GM12801 (cell line): ENCODE results near the gene KCNQ1.

ENCODE experiments used
- TF ChIP-seq, protein P1 (sequence below): IDR thresholded peaks from one replicate; pipeline ENCODE4 v1.5.1; 2011; ENCODE audit warnings: control low read depth; ENCODE audit not compliant: insufficient read length; ENCODE audit errors: extremely low read depth

Gene KCNQ1

DNA sequence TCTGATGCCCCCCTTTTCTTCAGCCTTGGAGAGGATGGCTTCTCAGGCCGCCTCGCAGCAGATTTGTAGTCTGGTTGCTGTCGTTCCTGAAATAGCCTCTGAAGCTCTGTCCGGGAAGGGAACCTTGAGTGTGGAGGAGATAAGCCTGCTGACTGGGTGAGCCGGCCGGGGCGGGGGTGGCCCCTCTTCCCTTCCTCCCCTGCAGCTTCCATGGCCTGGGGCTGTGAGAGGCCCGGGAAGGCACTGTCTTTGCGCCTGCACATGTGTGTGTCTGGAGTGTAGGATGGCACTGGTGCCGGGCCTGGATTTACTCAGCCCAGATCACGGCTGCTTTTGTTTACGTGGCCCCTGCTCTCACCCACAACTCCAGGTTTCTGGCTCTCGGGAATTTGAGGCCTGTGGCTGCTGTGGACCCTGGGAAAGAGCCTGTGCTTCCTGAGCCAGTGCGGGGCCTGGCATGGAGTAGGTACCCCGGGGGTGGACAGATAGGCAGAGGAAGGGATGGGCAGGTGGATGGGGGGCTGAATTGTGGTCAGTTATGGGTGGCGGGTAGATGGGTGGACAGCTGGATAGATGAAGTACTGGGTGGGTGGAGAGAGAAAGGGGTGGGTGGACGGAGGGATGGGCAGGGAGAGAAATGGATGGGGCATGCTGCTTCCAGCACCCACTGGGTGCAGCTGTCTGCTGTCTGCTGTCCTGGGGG, 16.6 kb downstream of the KCNQ1 start:
- TF ChIP-seq, protein P1, sequence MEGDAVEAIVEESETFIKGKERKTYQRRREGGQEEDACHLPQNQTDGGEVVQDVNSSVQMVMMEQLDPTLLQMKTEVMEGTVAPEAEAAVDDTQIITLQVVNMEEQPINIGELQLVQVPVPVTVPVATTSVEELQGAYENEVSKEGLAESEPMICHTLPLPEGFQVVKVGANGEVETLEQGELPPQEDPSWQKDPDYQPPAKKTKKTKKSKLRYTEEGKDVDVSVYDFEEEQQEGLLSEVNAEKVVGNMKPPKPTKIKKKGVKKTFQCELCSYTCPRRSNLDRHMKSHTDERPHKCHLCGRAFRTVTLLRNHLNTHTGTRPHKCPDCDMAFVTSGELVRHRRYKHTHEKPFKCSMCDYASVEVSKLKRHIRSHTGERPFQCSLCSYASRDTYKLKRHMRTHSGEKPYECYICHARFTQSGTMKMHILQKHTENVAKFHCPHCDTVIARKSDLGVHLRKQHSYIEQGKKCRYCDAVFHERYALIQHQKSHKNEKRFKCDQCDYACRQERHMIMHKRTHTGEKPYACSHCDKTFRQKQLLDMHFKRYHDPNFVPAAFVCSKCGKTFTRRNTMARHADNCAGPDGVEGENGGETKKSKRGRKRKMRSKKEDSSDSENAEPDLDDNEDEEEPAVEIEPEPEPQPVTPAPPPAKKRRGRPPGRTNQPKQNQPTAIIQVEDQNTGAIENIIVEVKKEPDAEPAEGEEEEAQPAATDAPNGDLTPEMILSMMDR, result no peak

DNA sequence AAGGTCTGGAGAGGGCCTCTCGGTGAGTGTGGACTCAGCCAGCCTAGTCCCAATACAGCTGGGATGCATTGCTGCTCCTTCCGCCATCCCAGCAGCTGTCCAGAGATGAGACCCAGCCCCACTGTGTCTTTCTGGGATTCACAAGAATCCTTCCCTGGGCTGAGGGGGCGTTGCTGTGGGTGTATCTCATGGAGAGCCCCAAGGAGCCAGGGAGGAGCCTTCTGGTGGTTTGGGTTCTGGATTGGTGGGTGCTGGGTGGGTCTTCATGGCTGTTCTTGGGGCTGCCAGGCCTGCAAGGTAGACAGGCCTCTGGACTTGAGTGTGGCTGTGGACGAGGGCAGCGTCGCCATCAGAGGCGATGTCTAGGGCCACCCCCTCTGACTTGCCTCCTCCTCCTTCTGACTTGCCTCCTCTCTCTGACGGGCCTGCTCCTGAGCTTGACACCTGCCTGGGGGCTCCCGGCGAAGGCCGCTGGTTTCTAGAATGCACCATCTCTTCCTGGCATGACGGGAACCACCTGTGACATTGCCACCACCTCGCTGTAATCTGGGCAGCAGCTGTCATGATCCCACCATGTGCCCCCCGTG, 17.2 kb downstream of the KCNQ1 start:
- TF ChIP-seq, protein P1, result no peak

DNA sequence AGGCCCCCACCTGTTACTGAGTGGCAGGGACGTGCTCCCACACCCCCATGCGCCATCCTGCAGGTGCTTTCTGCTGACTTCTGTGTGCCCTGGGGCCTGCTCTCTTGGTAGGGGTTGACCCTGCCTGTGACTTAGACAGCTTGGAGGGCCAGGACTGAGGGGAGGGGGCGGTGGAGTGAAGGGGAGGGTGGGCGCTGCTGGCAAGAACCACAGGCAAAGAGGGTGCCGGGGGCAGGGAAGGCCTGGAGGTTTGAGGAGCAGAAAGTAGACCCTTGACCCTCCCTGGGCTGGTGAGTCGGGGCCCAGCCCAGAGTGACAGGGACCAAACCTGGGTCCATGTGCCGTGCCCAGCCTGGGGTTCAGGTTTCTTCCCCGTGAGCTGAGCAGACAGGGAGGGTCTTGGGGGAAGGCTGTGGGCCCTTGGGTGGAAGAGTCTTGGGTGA, 17.8 kb downstream of the KCNQ1 start:
- TF ChIP-seq, protein P1, result no peak

DNA sequence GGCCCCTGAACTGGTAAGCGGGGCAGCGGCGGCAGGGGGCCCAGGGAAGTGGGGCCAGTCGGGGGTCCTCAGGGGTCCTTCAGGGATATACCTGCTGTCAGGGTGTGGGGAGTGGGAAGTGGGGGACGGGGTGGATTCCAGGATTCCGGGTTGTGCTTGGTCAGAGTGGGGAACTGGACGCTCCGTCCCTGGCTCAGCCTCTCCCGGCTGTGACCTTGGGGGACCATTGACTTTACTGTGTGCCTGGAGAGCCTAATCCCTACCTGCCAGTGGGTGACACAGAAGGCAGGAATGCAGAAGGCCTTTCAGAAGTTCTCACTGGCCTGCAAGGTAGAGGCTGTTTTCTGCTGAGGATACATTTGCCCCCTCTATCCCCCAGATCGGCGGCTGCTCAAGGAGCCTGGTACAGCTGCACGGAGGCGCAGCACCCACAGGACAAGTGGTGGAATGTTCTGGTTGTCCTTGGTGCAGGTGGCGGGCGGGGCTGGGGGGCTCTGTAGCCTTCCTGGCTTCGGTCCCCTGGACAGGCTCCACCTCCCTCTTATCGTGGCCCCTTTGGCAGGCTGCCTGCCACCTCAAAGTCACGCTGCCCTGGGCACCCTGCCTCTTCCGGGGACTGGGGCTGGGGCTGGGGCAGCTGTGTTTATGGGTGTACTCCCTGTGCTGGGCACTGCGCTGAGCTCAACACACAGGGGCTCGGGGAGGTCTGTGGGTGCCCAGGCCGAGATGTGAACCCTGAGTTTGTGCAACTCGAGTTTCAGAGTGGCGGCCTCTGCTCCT, 18.4 kb downstream of the KCNQ1 start:
- TF ChIP-seq, protein P1, result no peak

DNA sequence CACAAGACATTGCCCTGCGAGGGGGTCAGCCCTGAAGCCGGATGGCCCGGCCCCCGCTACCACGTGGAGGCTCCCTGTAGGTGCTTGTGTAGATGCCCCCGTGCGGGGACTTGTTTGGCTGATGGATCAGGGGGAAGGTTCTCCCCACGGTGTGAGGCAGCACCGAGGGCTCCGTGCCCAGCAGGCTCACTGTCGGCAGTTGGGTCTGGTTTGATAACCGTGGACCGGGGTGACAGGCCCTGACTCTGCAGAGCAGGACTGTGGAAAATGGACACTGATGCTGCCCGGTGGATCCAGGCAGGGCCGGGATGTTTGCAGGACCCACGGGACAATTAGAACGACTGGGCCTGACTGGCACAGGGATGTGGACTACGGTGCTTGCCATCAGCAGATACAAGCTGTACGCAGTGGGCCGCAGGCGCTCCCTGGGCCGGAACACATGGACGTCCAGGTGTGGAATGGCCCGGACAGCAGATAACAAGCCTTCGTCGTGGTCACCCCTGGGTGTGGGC, 19.0 kb downstream of the KCNQ1 start:
- TF ChIP-seq, protein P1, result no peak

DNA sequence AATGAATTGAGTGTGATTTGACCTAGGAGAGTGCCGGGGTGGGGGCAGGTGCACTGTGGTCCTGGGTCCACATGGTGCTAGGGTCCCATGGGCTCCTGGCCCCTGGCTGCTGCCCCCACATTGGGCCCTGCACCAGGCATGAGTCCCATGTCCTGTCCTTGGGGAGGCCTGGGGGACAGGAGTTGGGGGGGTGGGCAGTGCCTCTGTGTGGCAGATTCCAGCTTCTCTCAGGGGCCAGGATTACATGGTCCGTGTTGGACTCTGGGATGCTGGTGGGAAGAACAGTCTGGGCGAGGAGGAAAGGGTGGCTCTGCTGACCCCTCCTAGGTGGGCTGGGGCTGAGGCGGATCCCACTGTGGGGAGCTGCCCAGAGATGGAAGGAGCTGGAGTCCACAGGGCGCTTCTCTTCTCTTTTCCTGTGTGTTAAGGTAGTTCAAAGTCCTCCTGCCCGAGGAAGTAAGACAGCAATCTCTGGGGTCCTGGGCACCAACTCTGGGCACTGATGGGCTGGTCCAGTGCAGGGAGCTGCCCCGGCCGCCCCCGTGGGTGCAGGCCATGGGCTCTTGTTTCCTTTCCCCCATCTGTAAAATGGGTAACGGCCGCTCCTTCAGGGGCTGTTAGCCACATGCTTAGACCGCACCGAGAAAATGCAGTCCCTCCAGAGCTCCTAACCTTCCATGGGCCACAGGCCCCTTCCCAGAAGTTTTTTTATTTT, 19.8 kb downstream of the KCNQ1 start:
- TF ChIP-seq, protein P1, result no peak
